NCI-H446 treated with DMSO at 0.1 percent for 48 hours (cell line): ENCODE results near the gene ZNF275.
"Not testable (repeated sequence)": the region's sequence is repeated elsewhere in the genome, so short reads cannot be mapped to it uniquely, and the experiment has no call there.

Experiments
- DNase-seq: peaks from one replicate; lab custom pipeline; 2025; lab: John Stamatoyannopoulos, UW

The ZNF275 gene, protein sequence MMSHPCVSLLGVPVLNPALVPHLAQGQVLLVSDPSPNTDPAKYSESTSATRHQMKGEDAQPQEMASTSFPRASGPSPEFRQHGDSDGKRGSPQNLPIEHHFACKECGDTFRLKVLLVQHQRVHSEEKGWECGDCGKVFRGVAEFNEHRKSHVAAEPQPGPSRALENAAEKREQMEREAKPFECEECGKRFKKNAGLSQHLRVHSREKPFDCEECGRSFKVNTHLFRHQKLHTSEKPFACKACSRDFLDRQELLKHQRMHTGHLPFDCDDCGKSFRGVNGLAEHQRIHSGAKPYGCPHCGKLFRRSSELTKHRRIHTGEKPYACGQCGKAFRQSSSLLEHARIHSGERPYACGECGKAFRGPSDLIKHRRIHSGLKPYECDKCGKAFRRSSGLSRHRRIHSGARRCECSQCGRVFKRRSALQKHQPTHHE

GRCh38 chrX:153333821-153334653 is at the start of gene ZNF275:
TSS of gene ZNF275 (plus strand) at chrX:153334153. CDS start at chrX:153336680, 2,527 bp downstream.
- peak; percentile 20 for DNase-seq

GRCh38 chrX:153285678-153286077 is 48.3 kb upstream of the ZNF275 start:
- DNase-seq: not testable (repeated sequence)

DNA sequence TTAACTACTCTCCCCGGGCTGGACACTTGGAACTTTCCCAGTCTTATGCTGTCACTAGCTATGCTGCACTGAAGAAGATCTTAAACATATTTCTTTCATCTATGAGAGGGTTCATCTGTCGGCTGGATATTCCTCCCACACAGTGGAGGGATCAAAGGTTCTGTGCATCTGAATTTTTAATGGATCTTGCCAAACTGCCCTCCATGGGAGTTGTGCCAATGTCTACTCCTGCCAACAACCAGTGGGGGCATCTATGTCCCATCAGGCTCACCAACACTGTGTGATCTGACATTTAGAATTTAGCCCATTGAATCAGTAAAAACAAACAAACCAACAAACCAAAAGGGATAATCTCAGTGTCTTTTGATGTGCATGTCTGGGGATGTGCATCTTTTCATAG is 45.1 kb upstream of the ZNF275 start:
- DNase-seq: not testable (repeated sequence)

GRCh38 chrX:153293485-153294071 is 40.4 kb upstream of the ZNF275 start:
- not testable (repeated sequence) for DNase-seq

DNA sequence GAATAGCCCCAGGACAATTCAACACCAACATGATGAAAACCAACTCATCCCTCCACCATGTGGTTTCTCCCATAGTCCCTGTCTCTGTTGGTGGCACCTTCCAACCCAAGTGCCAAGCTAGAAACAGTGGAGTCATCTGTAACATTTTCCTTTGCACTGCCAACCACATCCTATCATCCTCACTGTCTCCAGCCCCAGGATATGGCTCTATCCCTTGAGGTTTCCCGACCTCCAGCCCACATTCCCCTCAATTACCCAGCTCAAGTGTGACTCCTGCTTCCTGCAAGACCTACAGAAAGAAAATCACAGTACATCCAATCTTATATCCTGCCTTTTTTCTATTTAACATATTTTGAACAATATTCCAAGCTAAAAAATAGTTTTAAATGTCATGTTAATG is 36.6 kb upstream of the ZNF275 start:
- DNase-seq: no peak

- no peak for DNase-seq
These were observed 34.1 kb upstream of the ZNF275 start for GRCh38 chrX:153299855-153300254.

DNA sequence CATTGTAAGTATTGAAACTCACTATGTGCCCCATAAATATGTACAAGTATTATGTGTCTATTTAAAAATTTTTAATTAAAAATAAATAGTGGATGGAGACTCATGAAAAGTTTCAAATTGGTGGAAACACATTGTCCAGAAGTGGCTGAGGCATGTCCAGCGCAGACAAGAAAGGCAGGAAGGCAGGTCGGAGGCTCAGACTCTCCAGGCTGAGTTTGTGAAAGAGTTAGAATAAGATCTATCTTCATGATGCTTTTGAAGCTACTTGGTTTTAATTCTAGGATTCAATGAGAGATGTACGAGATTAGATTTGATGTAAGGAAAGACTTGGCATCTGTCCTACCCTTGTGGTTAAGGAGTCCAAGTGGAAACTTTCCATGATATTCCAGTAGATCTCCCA is 32.2 kb upstream of the ZNF275 start:
- DNase-seq: no peak

DNA sequence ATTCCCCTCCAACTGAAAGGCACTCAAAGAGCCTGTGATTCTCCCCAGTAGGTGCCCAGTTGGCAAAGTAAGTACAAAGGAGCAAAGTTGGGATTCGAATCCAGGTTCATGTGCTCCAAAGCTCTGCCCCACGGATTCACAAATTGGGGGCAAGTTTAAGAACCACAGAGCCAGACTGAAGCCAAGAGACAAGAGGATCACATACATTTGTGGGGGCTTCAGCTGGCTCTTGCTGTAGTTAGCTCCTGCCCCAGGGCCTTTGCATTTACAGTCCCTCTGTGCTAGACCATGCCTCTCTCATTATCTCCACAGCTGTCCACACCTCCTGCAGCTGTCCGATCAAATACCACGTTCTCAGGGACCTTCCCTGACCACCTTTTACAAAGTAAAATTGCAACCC is 31.2 kb upstream of the ZNF275 start:
- DNase-seq: no peak

DNA sequence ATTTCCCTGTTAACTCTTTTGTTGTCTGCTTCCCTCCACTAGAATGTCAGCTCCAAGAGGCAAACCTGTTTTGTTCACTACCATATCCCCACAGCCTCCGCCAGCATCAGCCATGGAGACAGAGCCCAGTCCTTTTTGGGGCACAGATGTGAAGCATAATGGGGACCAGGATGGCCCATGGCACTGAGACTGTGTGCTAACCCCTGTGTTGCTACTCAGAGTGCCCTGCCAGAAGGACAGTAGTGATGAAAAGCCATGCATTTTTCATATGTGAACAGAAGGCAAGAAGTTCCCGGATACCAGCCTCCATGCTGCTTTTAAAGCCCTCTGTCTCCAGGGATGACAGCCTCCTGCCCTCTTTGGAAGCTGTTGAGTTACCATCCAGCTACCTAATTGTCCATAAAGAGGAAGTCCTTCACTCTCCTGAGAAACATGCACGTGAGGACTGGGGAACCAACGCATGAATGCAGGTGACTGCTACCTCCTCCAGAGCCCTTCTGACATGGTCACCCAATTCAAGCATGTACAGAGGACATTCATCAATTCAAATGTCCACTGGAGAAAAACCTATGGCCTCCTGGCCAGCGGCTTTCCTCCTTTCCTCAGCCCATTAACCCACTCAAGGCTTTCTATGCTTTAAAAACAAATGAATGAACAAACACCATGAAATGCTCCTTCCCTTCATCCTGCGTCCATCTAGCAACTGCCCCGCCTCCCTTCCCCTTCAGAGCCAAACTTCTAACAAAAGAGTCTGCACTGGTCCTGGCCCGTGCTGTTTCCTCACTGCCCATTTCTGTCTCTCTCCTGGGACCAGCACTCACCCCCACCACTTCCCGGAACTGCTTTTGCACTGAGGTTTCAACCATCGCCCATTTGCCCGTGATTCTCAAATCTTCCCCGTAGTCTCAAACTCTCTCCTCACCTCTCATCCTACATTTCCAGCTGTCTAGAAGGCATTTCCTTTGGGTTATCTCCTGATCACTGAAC is 30.4 kb upstream of the ZNF275 start:
- no peak for DNase-seq

DNA sequence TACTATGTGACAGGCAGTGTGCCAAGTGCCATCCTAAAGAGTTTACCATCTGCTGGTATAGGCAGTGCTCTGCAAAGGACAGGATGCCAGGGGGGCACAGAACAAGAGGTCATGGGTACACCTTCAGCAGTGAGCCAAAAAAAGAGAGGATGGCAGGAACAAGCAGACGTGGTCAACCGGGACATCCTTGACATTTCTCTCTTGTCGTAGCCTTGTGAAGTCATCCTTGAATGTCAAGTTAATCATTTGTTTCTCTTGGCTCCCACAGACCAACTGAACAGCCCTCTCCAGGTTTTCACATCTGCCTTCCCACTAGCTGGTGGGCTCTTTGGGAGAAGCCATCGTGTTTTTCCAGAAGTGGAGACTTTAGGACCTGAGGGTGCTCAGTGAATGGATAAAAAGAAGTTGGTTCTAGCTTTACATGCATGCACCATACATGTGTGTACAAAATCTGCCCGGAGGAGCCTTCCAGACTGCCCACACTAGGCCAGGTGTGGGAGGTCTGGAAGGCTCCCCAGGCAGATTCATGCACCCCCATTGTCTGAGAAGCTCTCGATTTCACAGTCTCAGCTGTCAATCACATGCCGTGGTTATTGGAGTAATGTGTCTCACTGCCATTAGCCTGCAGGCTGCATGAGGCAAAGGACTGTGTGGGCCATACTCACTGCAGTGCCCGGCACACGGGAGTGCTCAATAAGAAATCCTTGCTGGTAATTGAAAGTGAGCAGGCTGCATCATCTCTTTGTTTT is 28.8 kb upstream of the ZNF275 start:
- DNase-seq: no peak

DNA sequence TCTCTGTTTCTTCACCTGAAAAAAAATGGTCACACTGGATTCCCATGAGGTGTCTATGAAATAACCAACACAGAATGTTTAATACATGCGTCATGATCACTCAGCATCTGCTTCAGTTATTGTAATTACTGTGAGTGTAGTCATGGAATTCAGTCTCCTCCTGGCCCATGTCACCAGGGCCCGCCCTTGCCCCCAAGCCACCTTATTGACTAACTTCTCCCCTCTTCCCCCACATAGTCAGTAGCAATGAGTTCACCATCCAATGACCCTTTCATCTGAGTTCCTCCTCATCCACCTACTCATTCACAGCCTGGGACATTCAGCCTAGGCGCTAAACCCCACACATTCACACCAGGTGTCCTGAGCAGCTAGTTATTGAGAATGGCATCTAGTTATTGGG is 28.0 kb upstream of the ZNF275 start:
- DNase-seq: no peak

GRCh38 chrX:153306527-153307115 is 27.3 kb upstream of the ZNF275 start:
- no peak for DNase-seq

DNA sequence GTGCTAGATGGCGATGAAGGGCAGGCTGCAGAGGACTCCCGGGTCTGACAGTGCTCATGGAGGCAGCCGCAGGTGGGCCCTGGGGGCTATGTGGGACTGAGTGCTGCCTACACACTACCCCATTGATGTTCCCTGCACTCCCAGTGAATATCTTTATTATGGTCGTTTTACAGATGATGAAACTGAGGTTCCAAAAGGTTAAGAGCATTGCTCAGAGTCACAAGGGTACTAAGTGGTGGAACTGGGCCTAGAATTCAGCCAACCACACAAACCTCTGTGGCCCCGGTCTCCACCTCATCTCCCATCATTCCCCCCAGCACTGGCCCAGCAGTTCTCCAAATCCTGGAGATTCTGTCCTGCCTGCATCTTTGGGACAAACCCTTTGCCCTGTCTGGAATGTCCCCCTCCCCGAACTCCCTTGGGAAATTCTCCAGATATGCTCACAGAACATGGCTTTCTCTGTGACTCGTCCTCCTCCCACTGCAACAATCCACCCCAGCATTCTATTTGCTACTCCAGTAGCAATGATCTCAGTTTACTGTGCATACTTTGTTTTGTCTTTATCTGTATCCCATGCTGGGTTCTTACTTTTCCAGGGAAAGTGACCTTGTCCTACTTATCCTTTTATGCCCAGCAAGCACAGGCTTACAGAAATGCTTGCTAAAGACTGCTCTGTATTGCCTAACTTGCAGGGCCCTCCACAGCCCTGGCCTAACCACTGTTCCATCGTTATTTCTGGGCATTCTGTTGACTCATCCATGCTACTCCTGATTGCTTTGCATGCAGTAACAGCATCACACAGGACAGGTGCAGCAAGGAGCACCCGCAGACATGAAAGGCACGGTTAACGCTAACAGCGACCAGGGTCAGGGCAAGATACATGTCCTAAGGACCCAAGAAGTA is 26.4 kb upstream of the ZNF275 start:
- DNase-seq: no peak

GRCh38 chrX:153310901-153311300 is 23.1 kb upstream of the ZNF275 start:
- no peak for DNase-seq

- no peak for DNase-seq
These were observed 21.9 kb upstream of the ZNF275 start for GRCh38 chrX:153312041-153312440.

GRCh38 chrX:153312842-153313241 is 21.1 kb upstream of the ZNF275 start:
- DNase-seq: no peak

DNA sequence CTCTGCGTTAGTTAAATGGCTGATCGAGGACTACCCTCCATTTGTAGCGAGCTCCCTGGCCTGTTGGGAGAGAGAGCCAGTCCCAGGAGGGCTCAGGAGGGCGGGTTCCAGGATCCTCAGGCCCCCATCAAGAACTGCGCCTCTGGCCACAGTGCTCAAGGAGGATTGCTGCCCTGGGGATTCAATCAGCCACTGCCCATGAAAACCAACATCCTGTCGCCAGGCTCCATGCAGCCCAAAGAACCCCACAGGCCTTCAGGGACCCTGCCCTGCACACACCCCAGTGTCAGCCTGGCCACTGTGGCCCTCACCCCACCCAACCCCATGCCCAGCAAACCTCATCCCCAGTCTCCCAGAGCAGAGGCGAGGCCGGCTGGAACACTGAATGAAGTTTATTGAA is 16.6 kb upstream of the ZNF275 start:
- no peak for DNase-seq

DNA sequence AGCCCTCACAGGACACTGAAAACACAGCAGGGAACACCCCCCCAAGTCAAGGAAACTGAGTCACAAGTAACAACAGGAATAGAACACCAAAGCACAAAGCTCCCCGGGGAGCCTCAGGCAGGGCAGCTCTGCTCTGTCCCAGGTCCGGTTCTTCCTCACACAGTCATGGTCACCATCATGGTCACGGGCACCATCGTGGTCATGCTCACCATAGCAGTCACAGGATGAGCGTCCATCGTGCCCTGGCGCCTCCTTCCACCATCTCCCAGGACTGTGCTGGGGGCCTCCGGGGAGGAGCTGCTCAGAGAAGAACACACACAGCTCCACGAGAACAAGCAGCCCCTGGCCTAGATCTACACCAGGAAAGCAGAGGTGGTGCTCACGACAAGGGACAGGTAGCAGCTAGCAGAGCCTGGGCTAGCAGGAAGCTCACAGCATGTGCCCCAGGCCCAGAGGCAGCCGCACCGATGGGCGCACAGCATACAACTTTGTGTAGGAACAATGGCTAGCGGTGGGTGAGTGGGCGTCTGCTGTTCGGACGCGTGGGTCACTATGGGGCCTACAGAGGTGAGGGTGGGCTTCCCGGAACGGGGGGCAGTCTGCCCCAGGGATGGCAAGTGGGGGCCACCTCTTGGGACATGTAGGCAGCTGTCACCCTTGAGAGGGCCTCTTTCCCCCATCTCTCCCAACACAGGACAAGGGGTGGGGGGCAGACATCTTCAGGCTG is 15.8 kb upstream of the ZNF275 start:
- no peak for DNase-seq

DNA sequence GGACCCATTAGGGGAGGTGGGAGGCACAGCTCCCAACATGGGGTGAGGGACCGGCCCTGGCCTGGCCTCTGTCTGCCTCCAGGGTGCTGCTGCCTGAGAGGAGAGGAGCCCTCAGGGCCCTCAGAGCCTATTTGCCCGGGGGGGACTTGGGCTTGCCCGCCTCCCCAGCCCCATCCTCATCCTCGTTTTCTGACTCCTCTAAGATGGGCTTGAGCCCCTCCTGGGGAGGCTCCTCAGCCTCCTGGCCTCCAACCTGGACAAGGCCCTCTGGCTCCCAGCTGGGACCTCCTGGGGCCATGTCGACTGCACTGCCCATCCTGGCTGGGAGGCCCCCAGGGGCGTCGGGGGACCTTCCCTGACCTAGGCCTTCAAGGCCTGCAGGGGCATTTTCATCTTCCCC is 15.1 kb upstream of the ZNF275 start:
- DNase-seq: no peak
